ENCODE measurements around the gene CABP7. TPM values are rescaled to one million over a fixed set of nuclear protein-coding genes. Genes with fewer than 3 reads are reported as not detected.

CABP7 gene
- total and polyA plus RNA-seq, 2 of the 13 experiments (the other 11 are each of a cell fraction or from before 2014, with no cell fraction given), result 0.08 TPM; not detected in 1

GRCh38 chr22:29767171-29768051 is 47.6 kb downstream of the CABP7 start, which contains the start of gene UQCR10 (continued):
- 0 out of 2 replicates have a peak, but pooled peaks have one; percentile 27 for TF ChIP-seq CREB3 (CRISPR knock-in tag; IDR thresholded peaks at IDR 0.05)
- no peak for TF ChIP-seq ZBTB42 (CRISPR knock-in tag; IDR thresholded peaks at IDR 0.05)
- 0 out of 2 replicates have a peak, but pooled peaks have one; percentile 7 for TF ChIP-seq MXD4 (CRISPR knock-in tag; IDR thresholded peaks at IDR 0.05)
- peak; percentile 39 for TF ChIP-seq AGO2 (optimal IDR thresholded peaks at IDR 0.05; ENCODE audit: low read depth, low read length)
- TF ChIP-seq, protein P1, sequence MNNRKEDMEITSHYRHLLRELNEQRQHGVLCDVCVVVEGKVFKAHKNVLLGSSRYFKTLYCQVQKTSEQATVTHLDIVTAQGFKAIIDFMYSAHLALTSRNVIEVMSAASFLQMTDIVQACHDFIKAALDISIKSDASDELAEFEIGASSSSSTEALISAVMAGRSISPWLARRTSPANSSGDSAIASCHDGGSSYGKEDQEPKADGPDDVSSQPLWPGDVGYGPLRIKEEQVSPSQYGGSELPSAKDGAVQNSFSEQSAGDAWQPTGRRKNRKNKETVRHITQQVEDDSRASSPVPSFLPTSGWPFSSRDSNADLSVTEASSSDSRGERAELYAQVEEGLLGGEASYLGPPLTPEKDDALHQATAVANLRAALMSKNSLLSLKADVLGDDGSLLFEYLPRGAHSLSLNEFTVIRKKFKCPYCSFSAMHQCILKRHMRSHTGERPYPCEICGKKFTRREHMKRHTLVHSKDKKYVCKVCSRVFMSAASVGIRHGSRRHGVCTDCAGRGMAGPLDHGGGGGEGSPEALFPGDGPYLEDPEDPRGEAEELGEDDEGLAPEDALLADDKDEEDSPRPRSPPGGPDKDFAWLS (CRISPR knock-in tag; IDR thresholded peaks at IDR 0.05; ENCODE audit: borderline replicate concordance), result no peak
- TF ChIP-seq ZNF337 (CRISPR knock-in tag; IDR thresholded peaks at IDR 0.05; ENCODE audit: borderline replicate concordance, low read depth), result no peak
- TF ChIP-seq, protein P2, sequence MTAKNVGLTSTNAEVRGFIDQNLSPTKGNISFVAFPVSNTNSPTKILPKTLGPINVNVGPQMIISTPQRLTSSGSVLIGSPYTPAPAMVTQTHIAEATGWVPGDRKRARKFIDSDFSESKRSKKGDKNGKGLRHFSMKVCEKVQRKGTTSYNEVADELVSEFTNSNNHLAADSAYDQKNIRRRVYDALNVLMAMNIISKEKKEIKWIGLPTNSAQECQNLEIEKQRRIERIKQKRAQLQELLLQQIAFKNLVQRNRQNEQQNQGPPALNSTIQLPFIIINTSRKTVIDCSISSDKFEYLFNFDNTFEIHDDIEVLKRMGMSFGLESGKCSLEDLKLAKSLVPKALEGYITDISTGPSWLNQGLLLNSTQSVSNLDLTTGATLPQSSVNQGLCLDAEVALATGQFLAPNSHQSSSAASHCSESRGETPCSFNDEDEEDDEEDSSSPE (CRISPR knock-in tag; IDR thresholded peaks at IDR 0.05), result no peak
- no peak for TF ChIP-seq ZNF367 (CRISPR knock-in tag; IDR thresholded peaks at IDR 0.05; ENCODE audit: borderline replicate concordance)
- no peak for TF ChIP-seq ZNF207 (IDR thresholded peaks at IDR 0.05; ENCODE audit: borderline replicate concordance)
- 0 out of 2 replicates have a peak, but pooled peaks have one; percentile 29 for TF ChIP-seq ZNF121 (CRISPR knock-in tag; IDR thresholded peaks at IDR 0.05)
- peak; percentile 37; the same call in 1 of the 2 replicates for TF ChIP-seq ZNF205 (CRISPR knock-in tag; IDR thresholded peaks at IDR 0.05)
- TF ChIP-seq HDAC6 (IDR thresholded peaks at IDR 0.05; ENCODE audit: low read depth, low read length), result no peak
- TF ChIP-seq ZNF678 (CRISPR knock-in tag; IDR thresholded peaks at IDR 0.05), result 0 out of 2 replicates have a peak, but pooled peaks have one; percentile 34
- TF ChIP-seq KDM1A (CRISPR knock-in tag; IDR thresholded peaks at IDR 0.05), result no peak
- TF ChIP-seq ZNF616 (CRISPR knock-in tag; IDR thresholded peaks at IDR 0.05; ENCODE audit: low read depth), result peak; percentile 80; the same call in 1 of the 2 replicates
- TF ChIP-seq EP300 (IDR thresholded peaks at IDR 0.05; ENCODE audit: low read depth in 2 of 2, low read length in 2 of 2), result no peak
- TF ChIP-seq EP300 (CRISPR knock-in tag; IDR thresholded peaks at IDR 0.05; ENCODE audit: borderline replicate concordance), result no peak
- no peak for TF ChIP-seq RAD51 (IDR thresholded peaks at IDR 0.05; ENCODE audit: borderline replicate concordance)
- no peak for TF ChIP-seq ZNF20 (CRISPR knock-in tag; IDR thresholded peaks at IDR 0.05)
- no peak for TF ChIP-seq ZNF230 (CRISPR knock-in tag; IDR thresholded peaks at IDR 0.05)
- TF ChIP-seq ZFP90 (CRISPR knock-in tag; IDR thresholded peaks at IDR 0.05; ENCODE audit: borderline replicate concordance), result peak; percentile 79; the same call in 1 of the 2 replicates
- TF ChIP-seq ZNF891 (CRISPR knock-in tag; IDR thresholded peaks at IDR 0.05), result peak; percentile 73
- TF ChIP-seq MZF1 (CRISPR knock-in tag; IDR thresholded peaks at IDR 0.05; ENCODE audit: borderline replicate concordance), result no peak
- no peak for TF ChIP-seq PAWR (CRISPR knock-in tag; IDR thresholded peaks at IDR 0.05; ENCODE audit: borderline replicate concordance)
- peak; percentile 16; the same call in 1 of the 2 replicates for TF ChIP-seq CREB1 (IDR thresholded peaks at IDR 0.05)
- 0 out of 2 replicates have a peak, but pooled peaks have one; percentile 58 for TF ChIP-seq CREB1 (CRISPR knock-in tag; IDR thresholded peaks at IDR 0.05)
